ENCODE measurements around the gene ZCCHC2.

- TF ChIP-seq EZH2phosphoT487 (IDR thresholded peaks at IDR 0.05), result no peak
- TF ChIP-seq, protein P1, sequence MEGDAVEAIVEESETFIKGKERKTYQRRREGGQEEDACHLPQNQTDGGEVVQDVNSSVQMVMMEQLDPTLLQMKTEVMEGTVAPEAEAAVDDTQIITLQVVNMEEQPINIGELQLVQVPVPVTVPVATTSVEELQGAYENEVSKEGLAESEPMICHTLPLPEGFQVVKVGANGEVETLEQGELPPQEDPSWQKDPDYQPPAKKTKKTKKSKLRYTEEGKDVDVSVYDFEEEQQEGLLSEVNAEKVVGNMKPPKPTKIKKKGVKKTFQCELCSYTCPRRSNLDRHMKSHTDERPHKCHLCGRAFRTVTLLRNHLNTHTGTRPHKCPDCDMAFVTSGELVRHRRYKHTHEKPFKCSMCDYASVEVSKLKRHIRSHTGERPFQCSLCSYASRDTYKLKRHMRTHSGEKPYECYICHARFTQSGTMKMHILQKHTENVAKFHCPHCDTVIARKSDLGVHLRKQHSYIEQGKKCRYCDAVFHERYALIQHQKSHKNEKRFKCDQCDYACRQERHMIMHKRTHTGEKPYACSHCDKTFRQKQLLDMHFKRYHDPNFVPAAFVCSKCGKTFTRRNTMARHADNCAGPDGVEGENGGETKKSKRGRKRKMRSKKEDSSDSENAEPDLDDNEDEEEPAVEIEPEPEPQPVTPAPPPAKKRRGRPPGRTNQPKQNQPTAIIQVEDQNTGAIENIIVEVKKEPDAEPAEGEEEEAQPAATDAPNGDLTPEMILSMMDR (IDR thresholded peaks at IDR 0.05), result no peak
These were observed 46.3 kb downstream of the ZCCHC2 start for GRCh38 chr18:62569081-62569655.
